Fibroblast of skin of left biceps (primary cell): Measurements from ENCODE around the gene ABCG2.

Experiments
- DNase-seq, 2 experiments: peaks; one replicate each; pipeline ENCODE4 v3.0.0-alpha.2; 2013; ENCODE audit warnings: low read depth in 2 of 2

The ABCG2 gene

DNA sequence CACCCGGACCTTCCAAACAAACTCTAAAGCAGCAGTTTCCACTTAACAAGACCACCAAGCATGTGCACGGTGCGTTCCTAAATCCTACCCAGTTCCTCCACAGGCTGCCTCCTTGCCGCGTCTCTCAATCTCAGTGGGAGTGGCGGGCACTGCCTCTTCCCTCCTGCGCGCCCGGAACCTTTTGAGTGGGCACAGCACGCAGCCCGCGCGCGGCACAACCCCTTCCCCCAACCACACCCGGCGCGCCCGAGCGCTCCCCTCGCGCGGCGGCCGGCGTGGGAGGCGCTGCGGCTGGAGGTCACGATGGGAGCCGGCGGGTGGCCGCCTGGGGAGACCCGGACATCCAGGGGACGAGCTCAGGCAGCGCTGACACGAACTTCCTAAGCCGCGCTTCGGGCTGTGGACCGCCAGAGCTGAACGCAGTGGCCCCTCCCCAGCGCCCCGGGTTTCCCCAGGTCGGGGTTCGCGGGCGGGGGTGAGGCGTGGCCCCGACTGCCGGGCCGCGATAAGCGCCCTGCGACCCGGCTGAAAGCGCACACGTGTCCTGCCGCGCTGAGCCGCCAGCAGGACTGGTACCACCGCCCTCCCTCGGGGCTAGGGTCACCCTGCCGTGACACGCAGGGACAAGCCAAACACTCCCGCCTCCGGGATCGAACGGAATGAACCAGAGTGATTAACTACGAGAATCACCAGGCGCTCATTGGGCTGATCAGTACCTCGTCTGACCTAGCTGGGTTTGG is at the start of gene ABCG2:
TSS of gene ABCG2 (minus strand) at position 151 of the 740 bp plus-strand sequence. CDS start 18,644 bp downstream, outside the sequence.
- DNase-seq: peak in 1 of 2 experiments; percentile 19

DNA sequence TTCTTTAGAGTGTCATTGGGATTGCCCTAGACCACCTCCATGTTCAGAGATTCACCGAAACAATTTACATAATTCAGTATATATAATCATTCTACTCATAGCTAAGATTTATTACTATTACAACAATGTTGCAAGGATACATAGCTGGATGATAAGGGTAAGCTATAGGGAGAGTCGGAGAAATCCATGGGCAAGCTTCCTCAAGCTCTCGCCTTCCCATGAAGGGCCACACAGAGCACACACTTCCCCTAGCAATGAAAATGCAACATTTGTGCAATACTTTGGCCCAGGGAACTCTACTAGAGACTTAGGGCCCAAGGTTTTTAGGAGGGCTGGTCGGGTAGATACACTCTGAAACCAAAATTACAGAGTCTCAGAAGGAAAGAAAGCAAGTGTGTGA is 49.7 kb upstream of the ABCG2 start:
- no peak for DNase-seq

DNA sequence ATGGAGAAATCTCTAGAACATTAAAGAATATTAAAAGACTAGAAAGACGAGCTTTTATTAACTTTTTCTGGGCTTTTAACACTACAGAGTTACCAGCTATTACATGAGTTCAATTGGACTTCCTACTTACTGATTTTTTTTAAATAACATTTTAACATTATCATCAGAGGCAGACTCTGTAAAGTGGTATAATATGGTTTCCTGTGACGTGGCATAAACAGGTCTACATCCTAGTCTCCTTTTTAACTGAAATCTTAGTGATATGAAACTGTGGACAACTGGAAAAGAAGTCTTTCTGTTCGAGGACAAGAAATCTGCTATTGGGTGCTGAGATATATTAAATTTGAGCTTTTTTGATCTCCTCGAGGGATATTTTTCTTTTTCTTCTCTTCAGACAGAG is 48.7 kb upstream of the ABCG2 start:
- no peak for DNase-seq

DNA sequence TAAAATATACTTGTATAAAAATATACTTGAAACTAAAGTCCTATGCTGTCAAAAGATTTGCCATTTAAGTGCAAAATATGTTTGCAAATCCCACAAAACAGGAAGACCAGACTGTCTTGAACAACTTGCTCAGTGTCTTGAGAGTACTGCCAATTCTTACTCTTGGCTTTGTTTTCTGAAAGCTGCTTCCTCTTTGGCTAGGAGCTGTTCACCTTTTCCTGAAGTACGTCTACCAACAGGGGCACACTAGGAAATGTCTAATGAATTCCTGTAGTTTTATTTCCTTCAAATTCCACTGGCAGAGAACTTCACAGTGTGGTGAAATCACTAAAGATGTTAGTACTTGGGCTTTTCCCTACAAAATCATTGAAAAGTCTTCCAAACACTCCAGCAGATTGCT is 46.4 kb upstream of the ABCG2 start:
- DNase-seq: no peak

DNA sequence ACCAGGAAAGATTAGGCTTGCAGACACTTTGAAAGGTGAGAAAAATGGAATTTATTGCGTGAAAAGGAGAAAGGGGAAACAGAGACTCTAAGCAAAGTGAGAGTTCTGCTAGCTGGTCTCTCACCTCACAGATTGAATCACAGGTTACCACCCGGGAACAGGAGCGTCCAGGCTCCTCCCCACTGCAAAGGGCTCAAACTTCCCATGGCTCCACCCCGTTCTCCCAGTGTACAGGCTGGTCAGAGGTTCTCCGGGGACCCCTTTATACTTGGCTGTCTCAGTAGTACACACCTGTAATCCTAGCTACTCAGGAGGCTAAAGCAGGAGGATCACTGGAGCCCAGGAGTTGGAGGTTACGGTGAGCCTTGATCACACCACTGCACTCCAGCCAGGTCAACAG is 44.0 kb upstream of the ABCG2 start:
- DNase-seq: no peak

DNA sequence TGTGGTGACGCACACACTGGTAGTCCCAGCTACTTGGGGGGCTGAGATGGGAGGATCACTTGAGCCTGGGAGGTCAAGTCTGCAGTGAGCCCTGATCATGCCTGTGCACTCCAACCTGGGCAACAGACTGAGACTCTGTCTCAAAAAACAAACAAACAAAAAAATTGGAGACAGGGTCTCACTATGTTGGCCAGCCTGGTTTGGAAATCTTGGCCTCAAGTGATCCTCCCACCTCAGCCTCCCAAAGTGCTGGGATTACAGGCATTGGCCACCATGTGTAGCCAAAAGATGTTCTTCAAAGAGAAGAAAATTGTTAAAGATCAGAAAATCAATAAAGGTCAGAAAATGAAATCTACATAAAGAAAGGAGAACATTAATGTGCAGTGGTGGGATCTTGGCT is 41.7 kb upstream of the ABCG2 start:
- DNase-seq: no peak

DNA sequence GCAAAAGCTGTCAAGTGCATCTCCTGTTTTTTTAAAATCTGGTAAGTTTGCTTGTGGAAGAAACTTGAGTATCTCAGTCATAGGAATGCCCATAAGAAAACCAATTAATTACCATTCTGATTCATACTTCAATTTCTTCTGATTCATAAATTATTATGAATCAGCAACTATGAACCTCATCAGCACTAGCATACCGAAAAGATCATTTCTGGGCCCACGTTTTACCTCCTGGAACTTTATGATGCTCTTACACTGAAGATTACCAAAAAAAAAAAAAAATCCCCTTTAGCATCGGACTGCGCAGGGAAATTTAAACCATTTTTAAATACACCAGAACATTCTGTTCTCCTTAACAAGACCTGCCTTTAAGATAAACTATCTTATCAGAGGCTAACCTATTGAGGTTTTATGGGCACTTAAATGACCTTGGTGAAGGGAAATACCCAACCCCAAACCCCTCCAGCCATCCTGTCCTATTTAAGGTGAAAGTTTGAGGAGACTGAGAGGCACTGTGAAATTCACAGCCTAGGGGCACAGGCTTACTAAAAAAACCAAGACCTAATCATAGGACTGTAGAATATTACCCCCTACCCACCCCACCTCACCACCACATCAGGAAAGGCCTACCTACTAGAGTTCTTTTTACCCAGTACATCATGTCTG is 38.2 kb upstream of the ABCG2 start:
- no peak for DNase-seq

DNA sequence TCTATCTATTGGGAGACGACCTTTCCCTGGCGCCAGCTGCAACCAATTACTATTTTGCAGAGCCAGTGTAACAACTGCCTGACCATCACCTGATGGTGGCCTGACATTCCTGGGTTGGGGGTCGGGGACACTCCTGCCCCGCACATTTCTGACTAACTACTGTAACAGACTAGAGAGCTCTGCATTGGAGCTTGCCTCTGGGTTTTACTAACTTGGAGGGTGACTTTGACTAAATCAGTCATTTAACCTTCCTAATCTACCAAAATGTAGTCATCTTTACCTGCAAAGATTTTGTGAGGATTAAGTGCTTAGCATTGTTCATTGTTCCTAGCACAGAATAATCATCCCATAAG is 37.5 kb upstream of the ABCG2 start:
- no peak for DNase-seq

DNA sequence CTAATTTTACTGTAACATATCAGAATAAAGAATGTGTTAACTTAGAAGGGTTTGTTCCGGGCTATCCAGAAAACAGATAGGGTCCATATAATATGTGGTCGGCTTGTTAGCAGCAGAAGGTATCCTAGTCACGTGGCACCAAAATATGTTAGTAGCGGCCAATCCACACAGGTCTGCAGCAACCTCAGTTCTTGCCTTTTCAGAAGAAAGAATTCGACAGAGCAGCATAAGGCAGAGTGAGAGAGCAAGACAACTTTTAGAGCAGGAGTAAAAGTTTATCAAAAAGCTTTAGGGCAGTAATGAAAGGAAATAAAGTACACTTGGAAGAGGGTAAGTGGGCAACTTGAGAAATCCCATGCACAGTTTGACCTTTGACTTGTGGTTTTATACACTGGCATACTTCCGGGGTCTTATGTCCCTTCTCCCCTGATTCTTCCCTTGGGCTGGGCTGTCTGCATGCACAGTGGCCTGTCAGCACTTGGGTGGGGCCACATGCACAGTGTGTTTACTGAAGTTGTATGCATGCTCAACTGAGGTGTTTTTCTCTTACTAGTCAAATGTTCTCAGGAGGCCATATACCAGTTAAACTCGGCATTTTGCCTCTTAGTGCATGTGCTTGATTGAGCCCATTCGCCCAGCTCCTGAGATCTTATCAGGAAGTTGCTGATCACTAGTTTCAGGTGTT is 37.0 kb upstream of the ABCG2 start:
- no peak for DNase-seq

DNA sequence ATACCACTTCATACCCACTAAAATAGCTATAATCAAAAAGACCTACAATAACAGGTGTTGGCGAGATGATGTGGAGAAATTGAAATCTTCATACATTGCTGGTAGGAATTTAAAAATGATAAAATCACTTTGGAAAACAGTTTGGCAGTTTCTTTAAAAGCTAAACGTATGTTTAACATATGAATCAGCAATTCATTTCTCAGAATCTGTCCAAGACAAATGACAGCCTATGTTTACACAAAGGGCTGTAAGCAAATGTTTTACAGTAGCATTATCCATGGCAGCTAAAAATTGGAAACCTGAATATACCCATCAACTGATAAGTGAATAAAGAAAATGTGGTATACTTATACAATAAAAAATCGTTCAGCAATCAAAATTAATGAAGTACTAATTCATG is 33.0 kb upstream of the ABCG2 start:
- DNase-seq: no peak

DNA sequence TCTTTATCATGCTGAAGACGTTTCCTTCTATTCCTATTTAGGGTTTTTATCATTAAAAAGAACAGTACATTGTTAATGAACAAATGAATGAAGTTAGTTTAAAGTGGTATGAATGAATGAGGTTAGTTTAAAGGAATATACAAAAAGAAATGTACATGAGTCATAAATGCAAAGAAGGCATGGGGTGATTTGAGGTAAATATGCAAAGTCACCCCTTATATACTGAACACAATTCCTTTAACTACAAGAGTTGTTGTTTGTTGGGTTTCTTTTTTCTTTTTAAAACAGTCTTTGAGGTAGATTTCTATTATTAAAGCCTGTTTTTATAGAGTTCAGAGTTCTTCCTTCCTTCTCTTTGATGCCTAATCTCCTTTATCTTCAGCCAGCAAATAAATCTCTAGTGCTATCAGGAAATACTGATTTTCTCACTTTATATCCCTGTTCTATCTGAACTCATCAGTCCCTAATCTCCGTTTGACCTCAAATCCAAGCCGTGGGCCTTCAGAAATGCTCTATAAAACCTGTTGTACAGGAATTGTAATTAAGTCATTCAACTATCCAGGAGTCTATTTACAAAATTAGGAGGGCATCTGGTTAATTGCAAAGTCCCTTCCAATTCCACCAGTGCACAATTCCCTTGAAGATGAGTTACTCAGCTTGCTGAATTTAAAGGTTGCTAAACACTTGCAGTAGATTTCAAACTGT is 31.6 kb upstream of the ABCG2 start:
- DNase-seq: no peak

DNA sequence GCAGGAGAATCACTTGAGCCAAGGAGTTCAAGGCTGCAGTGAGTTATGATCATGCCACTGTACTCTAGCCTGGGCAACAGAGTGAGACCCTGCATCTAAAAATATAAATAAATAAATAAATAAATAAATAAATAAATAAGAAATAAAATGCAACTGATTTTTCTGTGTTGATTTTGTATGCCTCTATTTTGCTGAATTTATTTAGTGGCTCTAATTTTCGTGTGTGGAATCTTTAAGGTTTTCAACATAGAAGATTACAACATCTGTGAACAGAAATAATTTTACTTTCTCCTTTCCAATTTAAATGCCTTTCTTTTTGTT is 30.9 kb upstream of the ABCG2 start:
- DNase-seq: no peak

DNA sequence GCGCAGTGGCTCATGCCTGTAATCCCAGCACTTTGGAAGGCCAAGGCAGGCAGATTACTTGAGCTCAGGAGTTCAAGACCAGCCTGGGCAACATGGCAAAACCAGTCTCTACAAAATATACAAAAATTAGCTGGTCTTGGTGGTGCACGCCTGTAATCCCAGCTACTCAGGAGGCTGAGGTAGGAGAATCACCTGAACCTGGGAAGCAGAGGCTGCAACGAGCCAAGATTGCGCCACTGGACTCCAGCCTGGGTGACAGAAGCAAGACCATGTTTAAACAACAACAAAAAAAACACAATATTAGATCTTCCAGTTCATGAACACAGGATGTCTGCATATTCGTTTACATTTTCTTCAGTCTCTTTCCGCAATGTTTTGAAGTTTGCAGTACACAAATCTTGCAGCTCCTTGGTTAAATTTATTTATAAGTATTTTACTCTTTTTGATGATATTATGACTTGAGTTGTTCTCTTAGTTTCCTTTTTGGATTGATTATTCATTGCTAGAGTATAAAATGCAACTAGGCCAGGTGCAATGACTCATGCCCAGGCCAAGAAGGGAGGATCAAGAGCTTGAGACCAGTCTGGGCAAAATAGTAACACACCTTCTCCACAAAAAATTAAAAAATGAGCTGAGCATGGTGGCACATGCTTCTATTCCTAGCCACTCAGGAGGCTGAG is 30.4 kb upstream of the ABCG2 start:
- no peak for DNase-seq

DNA sequence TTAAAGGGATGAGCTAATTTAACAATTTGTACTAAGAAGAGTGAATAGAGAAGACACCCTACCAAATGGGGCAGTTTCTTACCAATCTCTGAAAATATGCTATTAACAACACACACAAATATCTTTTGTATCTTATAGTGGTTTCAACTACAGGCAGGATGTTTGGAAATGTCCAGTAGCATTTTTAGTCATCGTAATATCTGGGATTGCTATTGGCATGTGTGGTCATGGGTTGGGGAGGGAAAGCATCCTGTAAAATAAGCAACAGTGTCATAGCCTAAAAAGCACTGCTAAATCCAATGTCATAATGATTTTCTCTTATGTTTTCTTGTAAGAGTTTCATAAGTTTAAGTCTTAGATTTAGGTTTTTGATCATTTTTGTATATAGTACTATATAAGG is 29.3 kb upstream of the ABCG2 start:
- no peak for DNase-seq

DNA sequence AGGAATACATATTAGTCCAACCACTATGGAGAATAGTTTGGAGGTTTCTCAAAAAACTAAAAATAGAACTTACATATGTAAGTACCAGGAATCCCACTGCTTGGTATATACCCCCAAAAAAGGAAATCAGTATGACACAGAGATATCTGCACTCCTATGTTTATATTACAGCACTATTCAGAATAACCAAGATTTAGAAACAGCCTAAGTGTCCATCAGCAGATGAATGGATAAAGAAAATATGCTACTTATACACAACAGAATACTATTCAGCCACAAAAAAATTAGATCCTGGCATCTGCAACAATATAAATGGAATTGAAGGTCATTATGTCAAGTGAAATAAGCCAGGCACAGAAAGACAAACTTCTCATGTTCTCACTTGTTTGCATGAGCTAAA is 27.5 kb upstream of the ABCG2 start:
- no peak for DNase-seq

DNA sequence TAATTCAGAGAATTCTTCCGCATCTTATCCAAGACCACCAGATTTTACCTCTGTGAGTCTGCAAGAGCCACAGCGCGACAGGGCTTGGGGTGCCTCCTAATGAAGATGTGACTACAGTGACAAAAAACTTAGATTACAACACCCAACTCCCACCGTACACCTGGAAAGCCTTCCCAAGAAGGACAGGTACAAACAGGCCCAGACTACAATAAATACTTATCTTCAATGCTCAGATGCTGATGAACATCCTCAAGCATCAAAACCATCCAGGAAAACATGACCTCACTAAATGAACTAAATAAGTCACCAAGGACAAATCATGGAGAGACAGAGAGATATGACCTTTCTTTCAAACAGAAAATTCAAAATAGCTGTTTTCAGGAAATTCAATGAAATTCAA is 20.8 kb upstream of the ABCG2 start:
- no peak for DNase-seq

DNA sequence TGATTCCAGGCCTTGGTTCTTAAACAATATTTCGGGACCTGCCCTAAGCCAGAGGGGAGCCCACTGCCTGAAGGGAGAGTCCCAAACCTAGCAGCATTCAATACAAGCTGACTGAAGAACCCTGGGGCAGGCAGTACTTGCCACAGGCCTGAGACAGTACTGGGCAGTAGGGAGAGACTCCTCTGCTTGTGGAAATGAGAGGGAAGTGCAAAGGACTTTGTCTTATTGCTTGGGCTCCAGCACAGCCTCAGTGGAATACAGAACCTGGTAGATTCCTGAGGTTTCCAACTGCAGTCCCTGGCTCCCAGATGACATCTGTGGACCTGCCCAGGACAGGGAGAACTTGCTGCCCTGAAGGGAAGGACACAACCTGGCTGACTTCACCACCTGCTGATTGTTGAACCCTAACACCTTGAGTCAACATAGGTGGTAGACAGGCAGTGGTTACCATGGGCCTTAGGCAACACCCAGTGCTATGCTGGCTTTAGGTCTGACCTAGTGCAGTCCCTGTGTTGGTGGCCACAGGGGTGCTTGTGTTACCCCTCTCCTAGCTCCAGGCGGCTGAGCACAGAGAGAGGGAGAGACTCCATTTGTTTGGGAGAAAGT is 20.3 kb upstream of the ABCG2 start:
- no peak for DNase-seq

DNA sequence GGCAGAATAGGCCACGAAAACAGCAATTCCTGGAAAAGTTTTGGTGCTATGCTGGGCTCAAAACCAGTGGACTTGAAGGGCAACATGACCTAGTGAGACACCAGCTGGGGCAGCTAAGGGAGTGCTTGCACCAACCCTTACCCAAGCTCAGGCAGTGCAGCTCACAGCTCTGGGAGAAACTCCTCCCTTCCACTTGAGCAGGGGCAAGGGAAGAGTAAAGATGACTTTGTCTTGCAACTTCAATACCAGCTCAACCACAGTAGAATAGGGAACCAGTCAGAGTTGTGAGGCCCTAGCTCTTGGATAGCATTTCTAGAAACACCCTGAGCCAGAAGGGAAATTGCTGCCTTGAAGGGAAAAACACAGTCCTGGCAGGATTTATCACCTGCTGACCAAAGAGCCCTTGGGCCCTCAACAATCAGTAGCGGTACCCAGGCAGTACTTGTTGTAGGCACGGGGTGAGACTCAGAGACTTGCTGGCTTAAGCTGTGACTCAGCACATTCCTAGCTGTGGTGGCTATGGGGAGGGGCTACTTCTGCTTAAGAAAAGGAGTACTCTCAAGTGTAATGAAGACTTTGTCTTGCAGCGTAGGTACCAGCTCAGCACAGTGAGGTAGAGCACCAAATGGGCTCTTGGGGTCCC is 19.7 kb upstream of the ABCG2 start:
- DNase-seq: peak in 1 of 2 experiments; percentile 9

DNA sequence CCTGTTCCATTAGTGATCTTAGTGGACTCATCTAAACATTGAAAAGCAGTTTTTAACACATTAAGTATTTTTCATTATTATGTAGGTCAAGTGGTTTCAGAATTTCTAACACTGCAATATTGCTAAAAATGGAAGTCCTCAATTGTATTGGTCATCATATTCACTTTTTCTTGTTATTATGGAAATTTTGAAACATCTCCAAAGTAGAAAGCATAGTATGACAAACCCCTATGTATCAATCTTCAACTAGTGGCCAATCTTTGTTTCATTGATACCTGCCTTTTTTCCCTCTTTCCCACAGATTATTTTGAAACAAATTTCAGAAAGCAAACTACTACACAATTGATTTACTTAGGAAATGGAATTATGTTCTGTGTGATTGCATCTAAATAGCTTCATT is 14.5 kb upstream of the ABCG2 start:
- DNase-seq: no peak

DNA sequence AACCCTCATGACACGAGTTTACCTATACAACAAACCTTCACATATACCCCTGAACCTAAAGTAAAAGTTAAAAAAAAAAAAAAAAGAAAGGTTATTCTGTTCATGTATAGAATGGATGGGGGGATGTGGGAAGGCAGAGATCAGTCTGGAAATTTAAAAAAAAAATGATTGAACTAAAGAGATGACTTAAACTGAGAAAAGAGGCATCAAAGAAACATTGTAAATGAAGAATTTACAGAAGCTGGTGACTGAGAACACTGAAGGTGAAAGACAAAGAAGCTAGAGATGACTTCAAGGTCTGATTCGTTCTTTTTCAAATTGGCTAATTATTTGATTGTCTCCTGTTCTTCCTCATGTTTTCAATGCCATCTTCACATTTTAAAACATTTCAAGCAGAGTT is 12.8 kb upstream of the ABCG2 start:
- no peak for DNase-seq

DNA sequence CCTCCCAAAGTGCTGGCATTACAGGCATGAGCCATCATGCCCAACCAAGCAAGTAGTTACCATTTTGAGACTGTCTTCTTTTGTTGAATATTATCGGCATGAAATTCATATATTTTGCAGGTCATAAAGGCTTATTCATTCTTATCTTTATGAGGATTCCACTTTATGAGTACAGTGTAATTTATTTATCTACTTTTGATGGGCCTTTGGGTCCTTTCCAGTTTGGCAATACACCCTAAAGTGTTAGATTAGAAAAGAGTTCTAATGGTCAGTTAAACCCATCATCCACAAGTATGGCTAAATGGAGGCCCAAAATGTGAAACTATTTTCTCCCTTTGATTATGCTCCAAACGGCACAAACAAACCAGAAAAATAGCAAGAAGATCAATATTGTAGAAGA is 10.9 kb upstream of the ABCG2 start:
- DNase-seq: no peak
